Gastroesophageal sphincter (tissue), 3 donors: ENCODE results near the gene OR10H2.

Source experiments
- POLR2AphosphoS5 ChIP-seq: sonication (generic); formaldehyde crosslinking; IDR thresholded peaks from one replicate; pipeline ENCODE4 v1.6.1; 2017; ENCODE audit warnings: antibody characterized with exemption
- TF ChIP-seq, protein P1 (sequence below), 4 experiments: fragments of 200-600 bp in 2 of 4; fragments of 450-650 bp in 2 of 4; sonication (generic) in 1 of 4; IDR thresholded peaks; one replicate each; pipeline ENCODE4 v1.5.1; 2017 to 2019; ENCODE audit warnings: antibody characterized with exemption in 4 of 4, mild to moderate bottlenecking in 2 of 4, moderate library complexity in 2 of 4

DNA sequence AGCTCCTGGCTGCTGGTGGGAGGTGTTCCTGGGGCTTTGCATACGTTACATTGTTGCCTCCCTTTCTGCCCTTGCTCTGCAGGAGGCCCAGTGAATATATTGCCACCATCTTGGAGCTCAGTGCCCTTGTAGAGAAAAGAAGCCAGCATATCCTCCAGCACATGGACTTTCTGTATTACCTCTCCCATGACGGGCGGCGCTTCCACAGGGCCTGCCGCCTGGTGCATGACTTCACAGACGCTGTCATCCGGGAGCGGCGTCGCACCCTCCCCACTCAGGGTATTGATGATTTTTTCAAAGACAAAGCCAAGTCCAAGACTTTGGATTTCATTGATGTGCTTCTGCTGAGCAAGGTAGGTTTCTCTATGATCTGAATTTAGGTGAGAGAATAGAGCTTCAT is 44.4 kb upstream of the OR10H2 start:
- TF ChIP-seq, protein P1, sequence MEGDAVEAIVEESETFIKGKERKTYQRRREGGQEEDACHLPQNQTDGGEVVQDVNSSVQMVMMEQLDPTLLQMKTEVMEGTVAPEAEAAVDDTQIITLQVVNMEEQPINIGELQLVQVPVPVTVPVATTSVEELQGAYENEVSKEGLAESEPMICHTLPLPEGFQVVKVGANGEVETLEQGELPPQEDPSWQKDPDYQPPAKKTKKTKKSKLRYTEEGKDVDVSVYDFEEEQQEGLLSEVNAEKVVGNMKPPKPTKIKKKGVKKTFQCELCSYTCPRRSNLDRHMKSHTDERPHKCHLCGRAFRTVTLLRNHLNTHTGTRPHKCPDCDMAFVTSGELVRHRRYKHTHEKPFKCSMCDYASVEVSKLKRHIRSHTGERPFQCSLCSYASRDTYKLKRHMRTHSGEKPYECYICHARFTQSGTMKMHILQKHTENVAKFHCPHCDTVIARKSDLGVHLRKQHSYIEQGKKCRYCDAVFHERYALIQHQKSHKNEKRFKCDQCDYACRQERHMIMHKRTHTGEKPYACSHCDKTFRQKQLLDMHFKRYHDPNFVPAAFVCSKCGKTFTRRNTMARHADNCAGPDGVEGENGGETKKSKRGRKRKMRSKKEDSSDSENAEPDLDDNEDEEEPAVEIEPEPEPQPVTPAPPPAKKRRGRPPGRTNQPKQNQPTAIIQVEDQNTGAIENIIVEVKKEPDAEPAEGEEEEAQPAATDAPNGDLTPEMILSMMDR (IDR thresholded peaks at IDR 0.05): no peak
- no peak for TF ChIP-seq POLR2AphosphoS5
